DMS153 (cell line): ENCODE data around the gene RGS13.

Experiments used
- DNase-seq: peaks from one replicate; lab custom pipeline; 2025; lab: John Stamatoyannopoulos, UW

Gene RGS13

DNA sequence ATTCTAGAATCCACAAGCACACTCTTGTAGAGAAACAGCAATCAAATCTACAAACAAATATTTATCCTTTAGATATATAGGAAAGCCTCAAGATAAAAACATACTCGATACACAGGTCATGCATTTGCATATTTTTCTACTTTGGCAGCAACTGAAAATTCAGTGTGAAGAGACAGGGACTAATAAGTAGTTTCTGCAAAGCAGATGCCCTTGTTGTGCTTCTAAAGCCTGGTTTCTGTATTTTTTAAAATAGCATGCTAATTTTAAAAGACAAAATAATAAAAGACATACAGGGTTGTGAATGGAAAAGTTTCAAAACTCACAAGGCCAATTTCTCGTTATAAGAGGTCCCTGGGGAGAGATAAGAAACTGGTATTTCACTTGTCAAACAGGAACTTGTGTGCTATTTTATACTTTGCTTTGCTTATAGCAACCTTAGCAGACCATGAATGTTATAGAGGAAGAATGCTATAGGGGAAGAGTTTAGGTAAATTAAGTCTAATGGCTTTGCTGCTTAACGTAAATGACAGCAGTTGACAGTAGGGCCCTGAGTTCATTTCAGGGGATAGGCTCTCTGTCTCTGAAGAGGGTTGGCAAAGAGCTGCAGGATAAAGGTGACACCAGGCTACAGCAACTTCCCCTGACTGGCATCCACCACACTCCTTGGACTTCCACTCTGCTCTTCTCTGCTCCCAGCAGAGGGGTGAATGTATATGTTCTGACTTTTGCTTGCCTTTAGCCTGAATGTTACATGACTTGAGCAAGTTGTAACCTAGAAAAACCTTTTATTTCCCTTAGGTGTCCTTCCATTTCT is 9.4 kb upstream of the RGS13 start:
- no peak for DNase-seq

DNA sequence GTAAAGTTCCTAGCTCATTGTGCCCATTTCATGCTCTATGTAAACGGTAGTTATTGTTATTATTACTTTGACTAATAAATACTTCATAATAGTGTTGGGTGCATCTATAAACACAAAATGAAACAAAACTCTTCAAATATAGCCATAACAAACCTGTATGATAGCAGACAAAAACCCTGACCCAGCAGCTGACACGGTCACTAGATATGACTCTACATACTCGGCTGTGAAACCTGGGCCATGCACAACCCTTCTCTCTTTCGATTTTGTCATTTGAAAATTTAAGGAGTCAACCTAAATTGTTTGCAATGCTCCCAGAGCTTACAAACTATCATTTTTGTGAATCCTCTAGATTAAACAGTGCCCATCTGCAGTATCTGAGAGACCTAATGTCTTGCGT is 8.0 kb upstream of the RGS13 start:
- DNase-seq = no peak

DNA sequence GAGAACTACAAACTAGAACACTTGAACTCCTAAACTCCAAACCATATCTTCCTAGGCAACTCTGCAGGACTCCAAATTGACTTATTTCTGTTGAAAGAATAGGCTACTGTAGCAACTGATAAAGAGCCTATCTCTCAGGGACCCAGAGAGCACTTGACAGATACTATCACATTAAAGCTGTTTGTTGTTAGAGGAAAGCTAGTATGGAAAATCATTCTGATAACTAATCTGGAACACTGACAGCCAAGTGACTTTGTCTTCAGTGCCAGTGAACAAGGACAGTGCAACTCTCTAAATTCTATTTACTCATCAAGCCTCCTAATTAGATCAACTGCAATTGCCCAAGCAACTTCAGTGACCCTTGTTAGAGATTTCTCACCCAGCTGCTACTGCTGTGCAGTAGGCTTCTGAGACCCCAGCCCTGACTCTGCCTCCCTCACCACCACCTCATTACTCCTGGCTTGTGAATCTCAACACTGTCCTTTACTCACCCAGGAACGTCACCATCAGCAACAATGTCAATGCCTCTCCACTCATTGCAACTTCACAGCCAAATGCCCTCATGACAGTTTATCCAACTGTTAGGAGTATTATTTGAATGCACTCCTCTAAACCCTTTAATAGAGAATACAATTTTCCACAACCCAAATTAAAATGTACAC is 7.4 kb upstream of the RGS13 start:
- DNase-seq = no peak

DNA sequence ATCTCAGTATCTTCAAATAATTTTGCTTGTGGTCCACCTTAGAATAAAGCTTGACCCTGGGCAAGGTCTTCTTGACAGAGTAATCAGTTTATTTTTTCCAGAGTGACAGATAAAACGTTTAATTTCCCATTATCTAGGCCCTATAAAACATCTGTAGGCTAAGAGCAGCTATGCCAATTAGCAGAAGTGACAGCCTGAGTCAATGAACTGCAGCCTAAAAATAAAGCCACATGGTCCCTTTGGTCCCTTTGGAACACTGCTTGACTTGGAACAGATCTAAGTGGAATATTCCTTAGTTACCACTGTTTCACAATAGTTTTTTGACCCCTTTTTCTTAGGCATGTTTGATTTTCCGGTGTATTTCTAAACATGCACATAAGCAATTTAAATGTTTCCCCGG is 6.3 kb upstream of the RGS13 start:
- no peak for DNase-seq

DNA sequence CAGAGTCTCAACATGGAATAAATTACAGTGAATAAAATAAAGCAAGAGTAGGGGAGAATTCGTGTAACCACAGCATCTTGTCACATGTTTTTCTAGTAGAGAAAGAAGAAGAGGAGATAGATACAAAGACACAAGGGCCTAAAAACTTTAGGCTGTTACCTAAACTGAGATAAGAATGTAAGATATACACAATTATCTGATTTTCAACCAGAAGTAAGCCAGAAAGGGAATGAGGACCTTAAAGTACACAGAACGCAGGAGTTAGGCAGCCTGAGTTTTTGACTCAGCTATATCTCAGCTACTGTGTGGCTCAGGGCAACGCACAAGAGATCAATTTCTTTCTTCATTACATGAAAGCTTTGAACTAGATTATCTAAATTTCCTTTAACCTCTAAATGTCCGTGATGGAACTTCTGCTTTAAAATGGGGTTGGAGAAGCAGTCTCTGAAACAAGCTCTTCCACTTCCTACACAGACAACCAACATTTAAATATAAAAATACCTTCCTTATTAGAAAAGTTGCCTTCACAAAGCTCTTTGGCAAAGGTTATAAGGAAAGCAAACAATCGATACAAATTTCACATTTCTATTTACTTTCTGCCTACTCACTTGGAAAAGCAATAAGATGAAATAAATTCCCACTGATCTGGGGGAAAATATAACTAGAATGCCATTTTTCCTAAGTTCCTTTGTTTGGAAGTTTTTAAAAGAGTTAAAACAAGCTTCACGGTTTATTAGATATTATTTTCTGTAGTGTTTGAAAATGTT is 5.2 kb upstream of the RGS13 start:
- no peak for DNase-seq

DNA sequence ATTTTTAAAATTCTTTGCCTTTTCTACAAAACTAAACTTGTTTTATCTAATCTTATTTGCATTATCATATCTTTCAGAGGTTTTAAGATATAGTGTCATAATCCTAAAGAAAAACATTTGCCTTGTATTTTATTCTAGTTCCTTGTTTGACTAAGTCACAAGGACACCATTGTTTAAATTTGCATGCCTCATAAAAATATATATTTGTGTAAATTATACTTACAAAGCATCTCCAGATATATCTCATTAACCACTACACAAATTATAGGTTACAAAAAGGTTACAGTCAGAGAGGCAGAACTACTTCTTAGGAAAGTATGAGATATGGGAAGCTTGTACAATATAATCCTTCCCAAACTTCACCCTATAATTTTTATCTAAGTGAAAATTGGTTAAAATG is 4.2 kb upstream of the RGS13 start:
- DNase-seq = no peak

DNA sequence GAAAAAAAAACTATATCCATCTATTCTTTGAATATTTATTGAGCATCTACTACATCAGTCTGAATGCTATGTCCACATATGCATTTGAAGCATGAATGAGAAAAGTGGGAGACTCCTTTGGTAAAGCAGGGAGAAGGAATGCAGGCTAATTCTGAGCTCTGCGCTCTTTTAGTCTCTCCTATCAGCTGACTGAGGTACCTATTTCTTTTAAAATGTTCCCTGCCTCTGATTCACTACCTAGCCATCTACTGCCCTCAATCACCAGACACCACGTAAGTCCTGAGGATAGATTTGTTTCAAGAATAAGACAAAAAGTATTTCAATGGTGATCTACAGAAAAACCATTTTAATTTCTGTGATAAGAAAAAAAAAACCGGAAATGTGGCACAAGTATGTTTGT is 3.8 kb upstream of the RGS13 start:
- no peak for DNase-seq

DNA sequence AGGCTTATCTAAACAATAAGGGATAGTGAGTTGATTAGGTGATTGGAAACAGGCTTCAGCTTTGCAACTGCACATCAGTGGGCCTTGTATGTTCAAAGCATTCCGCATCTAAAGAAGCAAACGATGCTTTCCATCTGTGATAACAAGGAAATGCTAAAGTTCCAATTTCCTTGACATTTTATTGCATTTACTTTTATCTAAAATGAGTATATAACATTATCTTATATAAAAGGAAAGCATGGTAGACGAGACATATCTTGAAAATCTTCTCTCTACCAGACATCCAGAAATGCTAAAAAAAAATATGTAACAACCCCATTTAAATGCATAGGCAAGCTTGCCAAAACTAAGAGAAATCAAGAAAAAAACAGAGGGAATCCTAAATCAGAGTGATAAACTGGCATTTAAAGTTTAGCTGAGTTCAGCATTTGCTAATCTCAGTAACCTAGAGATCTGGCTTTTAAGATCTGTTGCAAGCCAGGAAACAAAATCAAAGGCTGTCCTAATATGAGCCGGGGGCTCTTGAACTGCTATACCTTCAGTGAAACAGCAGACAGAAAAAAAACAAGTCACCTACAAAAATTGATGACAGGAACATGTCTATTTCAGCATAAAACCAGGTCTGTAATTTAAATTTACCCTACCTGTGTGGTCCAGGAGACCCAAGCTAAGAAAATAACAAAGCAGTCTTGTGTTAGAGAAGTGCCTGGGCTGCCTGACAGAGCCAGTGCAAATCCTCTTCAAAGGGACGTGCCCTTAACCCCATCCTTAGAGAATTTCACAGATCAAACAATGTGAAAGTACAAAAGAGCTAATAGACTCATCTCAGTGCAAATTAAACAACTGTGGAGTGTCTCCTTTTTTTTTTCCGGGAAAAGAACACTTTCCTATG is 3.1 kb upstream of the RGS13 start:
- DNase-seq = no peak

DNA sequence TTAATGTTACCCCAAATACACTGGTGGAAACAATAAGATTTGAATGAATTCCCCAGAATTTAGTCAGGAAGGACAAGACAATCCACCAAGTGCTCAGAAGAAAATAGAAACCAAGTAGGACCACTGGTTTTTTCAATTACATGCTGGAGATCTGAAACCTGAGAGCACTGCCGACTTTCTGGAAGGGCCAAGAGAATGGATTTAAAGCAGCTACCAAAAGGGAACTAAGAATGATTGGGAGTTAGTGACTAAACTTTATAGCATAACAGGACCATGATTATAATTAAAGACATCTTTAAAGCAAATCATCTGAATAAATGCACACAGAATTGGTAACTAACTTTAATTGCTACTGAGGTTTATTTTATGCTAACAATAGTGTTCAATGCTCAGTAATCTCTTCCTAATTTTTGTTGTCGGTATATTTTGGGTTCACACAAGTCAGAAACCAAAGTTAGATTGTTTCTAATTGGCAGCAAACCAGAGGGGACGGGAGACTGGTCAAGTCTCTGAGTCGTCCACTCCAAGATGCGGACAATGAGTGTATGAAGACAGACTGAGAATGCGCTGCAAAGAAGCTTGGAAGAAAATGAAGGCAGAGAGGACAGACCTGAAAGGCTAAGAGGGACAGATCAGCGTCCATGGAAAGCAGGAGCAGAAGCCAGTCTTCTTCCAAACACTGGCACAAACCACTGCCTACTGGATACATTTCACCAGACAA is 2.3 kb upstream of the RGS13 start:
- DNase-seq = no peak

DNA sequence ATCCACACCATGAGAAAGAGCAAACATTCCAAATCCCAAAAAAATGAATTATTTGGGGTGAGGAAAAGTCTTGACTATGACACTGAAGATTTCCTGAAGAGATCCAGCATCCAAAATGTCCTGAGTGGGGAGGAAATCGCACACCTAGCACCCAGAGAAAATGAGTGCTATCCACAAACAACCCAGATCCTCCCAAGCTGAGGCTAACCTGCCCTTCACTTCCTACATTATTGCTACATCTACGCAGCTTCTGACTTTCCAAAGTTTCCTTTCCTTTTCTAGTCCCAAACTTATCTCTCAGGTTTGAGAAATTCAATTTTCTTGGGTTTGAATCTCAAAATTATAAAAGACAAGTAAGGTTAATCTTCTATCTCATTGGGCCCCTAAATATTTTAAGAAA is 906 bp upstream of the RGS13 start:
- no peak for DNase-seq

DNA sequence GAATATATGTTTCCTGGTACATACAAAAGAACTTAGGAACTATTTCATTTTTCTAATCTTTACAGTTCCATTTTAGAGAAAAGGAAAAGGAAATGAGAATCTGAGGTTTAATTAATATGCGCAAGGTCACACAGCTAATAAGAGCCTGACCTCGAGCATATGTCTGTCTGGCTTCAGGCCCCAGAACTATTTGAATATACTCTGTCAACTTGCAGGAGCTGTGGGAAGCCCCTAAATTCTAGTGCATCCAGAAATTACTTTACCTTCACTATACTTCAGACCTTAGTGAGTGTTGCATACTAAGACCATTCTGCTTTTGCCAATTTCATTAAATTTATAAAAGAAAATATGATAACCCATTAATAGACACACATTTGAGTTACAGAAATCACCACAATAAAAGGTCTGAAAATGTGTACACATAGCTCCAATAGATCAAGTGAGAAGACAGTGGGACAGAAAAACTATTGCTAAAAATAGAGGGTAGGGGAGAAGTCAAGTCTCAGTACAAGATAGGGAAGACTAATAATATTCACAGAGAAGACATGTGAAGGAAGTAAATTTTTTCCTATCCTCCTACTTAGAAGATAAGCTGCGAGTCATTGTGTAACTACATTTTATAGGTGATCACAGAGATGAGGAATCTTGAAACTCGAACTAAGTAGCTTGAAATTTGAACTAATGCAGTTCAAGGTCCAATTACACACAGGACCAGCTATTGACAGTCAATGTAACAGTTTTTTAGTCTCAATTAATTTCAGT is 3.8 kb downstream of the RGS13 start:
- DNase-seq = no peak

DNA sequence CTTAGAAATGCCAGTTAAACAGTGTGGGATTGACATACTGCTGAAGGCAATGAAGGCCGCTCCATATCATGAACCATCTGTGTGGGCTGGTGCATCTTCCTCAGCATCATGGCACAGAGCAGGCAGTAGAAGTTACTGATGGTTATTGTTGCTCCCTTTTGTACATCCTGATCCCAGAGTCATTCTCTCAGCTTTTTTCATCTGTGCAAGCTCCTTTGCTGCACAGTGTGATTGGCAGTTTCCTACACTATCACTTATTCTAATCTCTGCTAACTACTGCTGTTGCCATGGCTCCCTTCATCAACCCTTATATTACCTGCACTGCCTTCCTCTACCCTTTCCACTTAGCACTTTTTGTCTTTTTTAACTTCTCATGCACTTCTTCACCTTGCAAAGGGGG is 16.2 kb downstream of the RGS13 start:
- no peak for DNase-seq

DNA sequence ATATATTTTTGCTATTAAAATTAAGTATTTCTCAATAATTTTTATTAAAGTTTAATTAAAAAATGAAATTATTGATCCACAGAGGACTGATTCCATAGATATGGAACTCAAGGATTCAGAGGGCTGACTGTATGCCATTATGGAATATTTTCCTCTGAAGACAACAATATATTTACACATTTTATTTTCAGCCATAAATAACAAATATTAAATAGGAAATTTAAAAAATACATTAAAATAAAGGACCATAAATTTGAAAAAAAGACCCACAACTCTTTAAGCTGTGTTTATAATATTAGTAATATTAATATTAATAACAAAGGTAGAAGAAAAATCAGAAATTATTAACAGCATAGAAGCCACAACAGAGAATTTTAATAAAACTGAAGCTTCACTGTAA is 18.2 kb downstream of the RGS13 start:
- no peak for DNase-seq

DNA sequence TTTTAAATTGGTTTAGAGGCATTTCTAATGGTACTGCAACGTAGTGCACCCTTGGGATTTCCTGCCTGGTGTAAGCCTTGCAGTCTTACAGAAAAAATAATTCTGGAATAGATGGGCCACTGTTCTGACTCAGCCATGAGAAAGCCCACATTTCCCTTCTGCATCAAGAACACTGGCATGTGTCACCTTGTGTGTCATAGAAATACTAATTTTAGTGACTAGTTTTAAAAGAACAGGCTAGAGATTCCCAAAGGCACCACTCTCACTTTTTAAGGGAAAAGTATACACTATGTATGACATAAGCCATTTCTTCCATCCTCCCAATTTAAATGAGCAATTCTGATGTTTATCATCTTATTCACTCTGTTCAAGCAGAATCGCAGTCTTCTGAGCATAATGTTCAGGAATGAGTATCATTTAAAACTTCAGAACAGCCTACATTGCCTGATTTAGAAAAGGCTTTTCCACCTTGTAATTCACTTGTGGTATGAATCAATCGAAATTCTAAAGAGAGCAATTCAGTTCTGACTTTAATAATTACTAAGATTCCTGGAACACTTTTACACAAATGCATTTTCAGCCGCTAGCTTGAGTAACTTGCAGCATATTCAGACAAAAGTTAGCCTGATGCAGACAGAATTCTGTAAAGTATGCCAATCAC is 18.8 kb downstream of the RGS13 start:
- no peak for DNase-seq

DNA sequence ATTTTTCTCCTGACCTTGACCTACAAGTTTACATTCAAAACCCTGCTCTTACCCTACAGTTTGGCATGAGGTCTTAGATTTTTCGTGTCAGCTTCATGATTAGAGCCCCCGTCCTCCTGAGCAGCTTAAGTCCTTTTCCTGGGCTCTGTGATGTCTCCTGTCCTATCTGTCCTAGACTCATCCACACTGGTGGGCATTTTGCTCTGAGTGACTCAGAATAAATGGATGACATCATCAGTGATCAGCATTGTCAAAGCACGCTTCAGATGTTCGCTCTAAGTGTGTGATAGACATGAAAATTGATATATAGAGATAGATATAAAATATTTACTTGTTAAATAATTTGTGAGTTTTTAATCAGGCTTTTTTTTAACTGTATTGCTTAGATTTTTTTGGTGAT is 21.8 kb downstream of the RGS13 start:
- DNase-seq = no peak

DNA sequence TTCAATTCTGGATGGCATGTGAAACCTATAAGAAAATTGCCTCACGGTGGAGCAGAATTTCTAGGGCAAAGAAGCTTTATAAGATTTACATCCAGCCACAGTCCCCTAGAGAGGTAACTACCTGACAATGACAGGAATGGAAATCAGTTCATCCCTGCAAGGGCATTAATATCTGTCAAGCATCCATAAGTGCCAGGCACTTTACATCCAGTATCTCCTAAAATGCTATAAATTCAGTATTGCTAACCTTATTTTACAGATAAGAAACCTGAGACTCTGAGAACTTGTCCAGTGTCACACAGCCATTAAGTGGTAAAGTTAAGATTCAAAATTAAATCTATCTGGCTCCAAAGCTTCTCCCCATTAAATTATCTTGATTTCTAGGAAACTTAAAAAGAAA is 22.3 kb downstream of the RGS13 start:
- no peak for DNase-seq

DNA sequence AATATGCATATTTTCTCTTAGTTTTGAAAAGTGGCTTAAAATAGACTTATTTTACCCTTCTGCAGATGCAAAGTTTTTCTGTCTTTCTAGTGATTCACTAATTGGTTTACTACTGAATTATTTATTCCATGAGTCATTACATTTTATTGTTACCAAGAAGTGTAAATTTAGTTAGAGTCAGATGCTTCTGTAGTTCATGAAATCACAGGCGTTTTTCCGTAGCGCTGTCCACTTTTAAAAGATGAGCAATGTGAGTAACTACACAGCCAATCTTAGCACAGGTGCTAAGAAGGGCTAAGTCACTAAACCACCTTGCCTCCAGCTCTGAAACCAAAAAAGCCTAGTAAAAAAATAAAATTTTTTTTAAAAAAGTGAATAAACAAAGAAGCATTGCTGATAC is 24.7 kb downstream of the RGS13 start:
- no peak for DNase-seq

DNA sequence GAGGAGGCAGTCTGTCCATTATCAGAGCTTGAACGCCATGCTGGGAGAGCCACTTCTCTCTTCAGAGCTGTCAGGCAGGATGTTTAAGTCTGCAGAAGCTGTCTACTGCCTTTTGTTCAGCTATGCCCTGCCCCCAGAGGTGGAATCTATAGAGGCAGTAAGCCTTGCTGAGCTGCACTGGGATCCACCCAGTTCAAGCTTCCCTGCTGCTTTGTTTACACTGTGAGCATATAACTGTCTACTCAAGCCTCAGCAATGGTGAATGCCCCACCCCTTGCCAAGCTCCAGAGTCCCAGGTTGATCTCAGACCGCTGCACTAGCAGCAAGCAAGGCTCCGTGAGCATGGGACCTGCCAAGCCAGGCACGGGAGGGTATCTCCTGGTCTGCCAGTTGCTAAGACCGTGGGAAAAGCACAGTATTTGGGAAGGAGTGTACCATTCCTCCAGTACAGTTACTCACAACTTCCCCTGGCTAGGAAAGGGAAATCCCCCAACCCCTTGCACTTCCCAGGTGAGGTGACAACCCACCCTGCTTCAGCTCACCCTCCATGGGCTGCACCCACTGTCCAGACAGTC is 32.5 kb downstream of the RGS13 start:
- DNase-seq = peak; percentile 78

DNA sequence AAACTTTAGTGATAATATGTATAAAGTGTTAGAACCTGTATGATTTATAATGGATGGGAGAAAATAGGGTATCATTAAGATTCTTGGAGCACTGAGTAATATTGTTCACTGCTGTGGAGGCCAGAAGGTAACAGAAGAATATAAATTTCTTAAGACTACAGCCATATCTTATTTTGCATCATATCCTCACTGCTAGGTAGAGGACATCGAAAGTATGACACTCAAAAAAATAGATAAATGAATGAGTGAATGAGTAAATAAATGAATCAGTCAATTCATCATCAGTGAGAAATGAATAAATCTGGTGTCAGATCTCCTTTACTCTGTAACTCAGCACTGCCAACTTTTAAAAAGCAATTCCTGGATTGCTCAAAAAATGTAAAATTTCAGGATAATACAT is 33.2 kb downstream of the RGS13 start:
- no peak for DNase-seq

DNA sequence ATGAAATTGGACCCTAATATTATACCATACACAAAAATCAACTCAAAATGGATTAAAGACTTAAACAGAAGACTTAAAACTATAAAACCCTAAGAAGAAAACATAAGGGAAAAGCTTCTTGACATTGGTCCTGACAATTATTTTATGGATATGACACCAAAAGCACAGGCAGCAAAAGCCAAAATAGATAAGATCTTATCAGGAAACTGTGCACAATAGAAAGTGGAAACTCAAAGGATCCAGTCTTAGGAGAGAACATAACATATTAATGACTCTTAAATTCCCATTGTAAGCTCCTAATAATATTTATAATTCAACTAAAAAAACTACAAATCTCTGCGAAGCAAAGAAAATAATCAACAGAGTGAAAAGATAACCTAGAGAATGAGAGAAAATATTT is 39.8 kb downstream of the RGS13 start:
- DNase-seq = no peak
